ENCODE data around the gene XYLT1. TPM values are rescaled to one million over a fixed set of nuclear protein-coding genes. Genes with fewer than 3 reads are reported as not detected.

XYLT1 gene
- total and polyA plus RNA-seq, 2 of the 4 experiments (the other 2 are of a cell fraction): 9.0 to 12.7 TPM

DNA sequence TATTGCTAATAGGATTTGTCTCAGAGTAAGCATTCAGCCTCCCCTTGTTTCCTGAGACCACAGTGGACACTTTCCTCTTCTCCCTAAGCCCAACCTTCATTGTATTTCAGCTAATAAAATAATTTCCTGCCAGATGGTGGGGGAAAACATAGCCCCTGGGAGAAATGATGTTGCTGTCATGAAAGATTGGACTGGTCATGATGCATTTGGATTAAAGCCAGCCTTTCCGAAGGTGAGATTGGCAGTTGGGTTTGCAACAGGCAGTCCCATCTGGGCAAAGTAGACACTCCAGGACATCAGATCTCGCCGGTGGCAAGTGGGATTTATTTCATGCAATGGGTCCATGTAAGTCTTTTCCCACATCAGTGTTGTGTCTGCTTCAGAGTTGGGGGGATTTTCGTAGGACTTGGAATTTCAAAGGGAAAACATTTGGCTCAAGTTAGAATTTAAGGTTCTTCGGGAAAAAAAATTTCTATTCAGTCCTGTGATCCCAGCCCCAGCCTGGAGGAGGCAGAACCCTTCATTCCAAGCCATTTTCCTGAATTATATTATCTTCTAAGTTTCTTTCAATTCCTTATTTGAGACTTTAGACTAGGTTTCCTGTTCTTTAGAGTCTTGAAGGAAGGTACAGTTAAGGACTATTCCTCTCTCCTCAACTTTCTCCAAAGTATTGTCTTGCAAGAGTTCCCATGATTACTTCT is 391.7 kb downstream of the XYLT1 start:
- Histone ChIP-seq H3K27ac (ENCODE audit: insufficient read depth, low read length) (no peak overlapping the region), H3K9me3 (ENCODE audit: control insufficient read depth, insufficient read depth, low read length) (no peaks in the 10 kb centered on the region), H4K8ac (ENCODE audit: low read depth in 2 of 2, low read length in 2 of 2) (no peak overlapping the region), H3K18ac (ENCODE audit: low read depth, low read length) (no peak overlapping the region), H2BK15ac (ENCODE audit: low read depth, low read length) (no peak overlapping the region), H4K91ac (ENCODE audit: insufficient read depth, low read depth, low read length) (no peak overlapping the region), H3K23ac (ENCODE audit: low read depth, low read length) (no peak overlapping the region), H3K79me1 (ENCODE audit: low read depth in 1 of 2, low read length in 2 of 2) (no peaks in the 10 kb centered on the region), H2AK9ac (replicated peaks; ENCODE audit: low read depth, low read length, poor library complexity) (no peak overlapping the region), H3K4me2 (ENCODE audit: low read depth, low read length) (no peak overlapping the region), H2BK120ac (ENCODE audit: low read depth, low read length) (no peak overlapping the region), H2BK5ac (ENCODE audit: low read depth, low read length, poor library complexity, severe bottlenecking) (no peak overlapping the region), H3K9me1 (ENCODE audit: insufficient read depth, low read length) (no peaks in the 10 kb centered on the region), H3K4ac (ENCODE audit: low read depth, low read length) (no peak overlapping the region), H2AFZ (replicated peaks; ENCODE audit: low read length, poor library complexity) (no peak overlapping the region), H4K20me1 (ENCODE audit: insufficient read depth, low read length) (no peaks in the 10 kb centered on the region), H2BK20ac (ENCODE audit: low read depth, low read length) (no peak overlapping the region), H3K4me1 (ENCODE audit: control insufficient read depth, insufficient read depth, low read length) (no peaks in the 10 kb centered on the region), H4K5ac (ENCODE audit: low read depth, low read length) (no peak overlapping the region), H3K56ac (ENCODE audit: extremely low read depth, insufficient read depth, low read length) (no peak overlapping the region), H3K27me3 (ENCODE audit: control insufficient read depth, insufficient read depth, low read length) (no peaks in the 10 kb centered on the region), H3K36me3 (ENCODE audit: control insufficient read depth, insufficient read depth, low read length) (no peaks in the 10 kb centered on the region), H3K9ac (ENCODE audit: low read depth, low read length) (no peak overlapping the region), H3K14ac (replicated peaks; ENCODE audit: low read depth, low read length) (no peak overlapping the region), H2AK5ac (ENCODE audit: low read depth, low read length) (no peak overlapping the region), H3K4me3 (ENCODE audit: insufficient read depth, low read depth, low read length) (no peak overlapping the region)
- BruUV-seq (replicated peaks): no TSS peak
- ChIA-PET POLR2A (ENCODE audit: unreplicated experiment) (no interaction called here), CTCF (no interaction called here)
- intact Hi-C loops (cut with micrococcal nuclease): loop anchor here (10.0 kb wide), 1 partner anchor 386 kb away; no protein-coding TSS in a partner anchor
- WGBS, 2 experiments (ENCODE audit: extremely low coverage in 2 of 2, insufficient read length in 1 of 2): 41% methylated on average over 2 of the region's 5 CpGs; no CpG with 5 or more reads in 1 of the 2 experiments
- no peak for TF ChIP-seq BHLHE40 (IDR thresholded peaks at IDR 0.05; ENCODE audit: low read depth, low read length)
- TF ChIP-seq POLR2A (IDR thresholded peaks at IDR 0.05; ENCODE audit: low read depth, low read length): no peak
- TF ChIP-seq RAD21 (IDR thresholded peaks at IDR 0.05; ENCODE audit: low read length): no peak
- no peak for TF ChIP-seq CEBPB (IDR thresholded peaks at IDR 0.05; ENCODE audit: low read depth, low read length)
- TF ChIP-seq FOS (IDR thresholded peaks at IDR 0.05; ENCODE audit: low read depth, low read length): no peak
- TF ChIP-seq RFX5 (IDR thresholded peaks at IDR 0.05; ENCODE audit: low read depth, low read length): no peak
- TF ChIP-seq, protein P1, sequence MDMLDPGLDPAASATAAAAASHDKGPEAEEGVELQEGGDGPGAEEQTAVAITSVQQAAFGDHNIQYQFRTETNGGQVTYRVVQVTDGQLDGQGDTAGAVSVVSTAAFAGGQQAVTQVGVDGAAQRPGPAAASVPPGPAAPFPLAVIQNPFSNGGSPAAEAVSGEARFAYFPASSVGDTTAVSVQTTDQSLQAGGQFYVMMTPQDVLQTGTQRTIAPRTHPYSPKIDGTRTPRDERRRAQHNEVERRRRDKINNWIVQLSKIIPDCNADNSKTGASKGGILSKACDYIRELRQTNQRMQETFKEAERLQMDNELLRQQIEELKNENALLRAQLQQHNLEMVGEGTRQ (IDR thresholded peaks at IDR 0.05; ENCODE audit: low read depth, low read length): no peak
- no peak for TF ChIP-seq CHD1 (IDR thresholded peaks at IDR 0.05; ENCODE audit: low read depth, low read length)
- no peak for TF ChIP-seq SMC3 (IDR thresholded peaks at IDR 0.05; ENCODE audit: low read depth, low read length)
- no peak for TF ChIP-seq NFE2L2 (IDR thresholded peaks at IDR 0.05; ENCODE audit: low read depth, low read length)
- TF ChIP-seq MAFK (IDR thresholded peaks at IDR 0.05; ENCODE audit: low read depth, low read length): no peak
- no peak for DNase-seq
- no peak for ATAC-seq (ENCODE audit: low read depth)
- dilution Hi-C loops (cut with HindIII; ENCODE audit: low sequenced_read_pairs, unreplicated experiment): no loop called here
- in situ Hi-C loops (cut with MboI; ENCODE audit: low sequenced_read_pairs): no loop called here
